ENCODE measurements around the gene GRIK1. TPM values are rescaled to one million over a fixed set of nuclear protein-coding genes. Genes with fewer than 3 reads are reported as not detected.

The GRIK1 gene
- total RNA-seq, 4 donors from 2014 or later: not detected

GRCh38 chr21:29669416-29669815, 270.4 kb downstream of the GRIK1 start:
- no peak for DNase-seq
- Histone ChIP-seq H3K4me3 (no peak overlapping the region), H3K27me3 (no peaks in the 10 kb centered on the region), H3K9me3 (peaks cover 0 to 3% of the 10 kb centered on the region in 2 donors), H3K27ac (no peak overlapping the region), H3K4me1 (no peaks in the 10 kb centered on the region), H3K36me3 (no peaks in the 10 kb centered on the region)
- 77 to 93% methylated on average over 2 of the region's 2 CpGs for WGBS, 2 donors (ENCODE audit: low coverage in 1 of 2)
- in situ Hi-C loops (cut with MboI; ENCODE audit: low pct_ligation_motif_present in 1 of 4, low pct_unique_long_range_greater_than_20kb in 1 of 4, low sequenced_read_pairs in 3 of 4) (no loop called here), intact Hi-C loops (cut with DNase I; ENCODE audit: low total_unique reads) (no loop called here)
- TF ChIP-seq EP300 (IDR thresholded peaks at IDR 0.05; ENCODE audit: low read depth): no peak

DNA sequence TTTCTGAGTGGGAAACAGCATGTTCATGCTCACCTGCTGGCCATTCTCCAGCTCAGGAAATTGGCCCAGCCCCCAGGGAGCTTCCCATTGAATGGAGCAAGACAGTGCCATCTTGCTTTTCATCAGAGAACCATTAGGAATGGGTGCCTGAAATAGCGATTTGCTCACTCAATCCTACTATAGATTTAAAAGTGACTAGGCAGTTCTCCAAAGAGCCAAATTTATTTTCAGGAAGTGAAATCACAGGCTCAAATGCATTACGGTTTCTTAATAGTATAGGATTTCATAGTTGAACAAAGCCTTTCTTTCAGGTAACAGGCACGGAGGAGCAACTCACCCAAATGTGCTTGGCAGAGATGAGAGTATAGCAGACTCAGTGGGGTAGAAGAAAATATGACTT, 272.1 kb downstream of the GRIK1 start:
- intact Hi-C loops (cut with DNase I; ENCODE audit: low total_unique reads): no loop called here
- TF ChIP-seq EP300 (IDR thresholded peaks at IDR 0.05; ENCODE audit: low read depth) (no peak), CTCF (IDR thresholded peaks at IDR 0.05) (no peak), POLR2A (IDR thresholded peaks at IDR 0.05) (no peak), POLR2AphosphoS5 (IDR thresholded peaks at IDR 0.05) (no peak)
- no peaks in the 10 kb centered on the region for H3K4me1 ChIP-seq
- 80% methylated on average over 2 to 3 of the region's 3 CpGs for WGBS, 2 donors (ENCODE audit: low coverage in 1 of 2)
- H3K27me3 ChIP-seq: no peaks in the 10 kb centered on the region
- no peaks in the 10 kb centered on the region for H3K36me3 ChIP-seq
- in situ Hi-C loops (cut with MboI; ENCODE audit: low pct_ligation_motif_present in 1 of 4, low pct_unique_long_range_greater_than_20kb in 1 of 4, low sequenced_read_pairs in 3 of 4): no loop called here
- no peak for DNase-seq
- H3K27ac ChIP-seq: no peak overlapping the region
- H3K9me3 ChIP-seq: peaks cover 0 to 3% of the 10 kb centered on the region in 2 donors
- no peak overlapping the region for H3K4me3 ChIP-seq

DNA sequence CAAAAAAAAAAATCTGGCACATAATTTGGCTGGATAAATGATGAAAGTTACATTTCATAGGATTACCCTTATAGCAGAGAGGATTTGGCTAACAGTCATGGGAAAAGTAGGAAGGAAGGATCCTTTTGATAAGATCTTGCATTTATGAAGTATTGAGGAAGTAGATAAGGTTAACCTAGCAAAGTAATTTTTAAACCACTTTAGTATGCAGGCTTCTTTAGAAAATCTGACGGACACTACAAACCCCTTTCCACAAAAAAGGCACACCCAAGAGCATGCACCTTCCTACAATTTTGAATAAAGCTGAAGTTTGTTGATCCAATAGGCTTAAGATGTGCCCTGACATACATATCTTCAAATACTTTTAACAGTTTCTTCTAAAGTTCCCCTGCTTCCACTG, 275.2 kb downstream of the GRIK1 start:
- H3K4me3 ChIP-seq: no peak overlapping the region
- in situ Hi-C loops (cut with MboI; ENCODE audit: low pct_ligation_motif_present in 1 of 4, low pct_unique_long_range_greater_than_20kb in 1 of 4, low sequenced_read_pairs in 3 of 4) (no loop called here), intact Hi-C loops (cut with DNase I; ENCODE audit: low total_unique reads) (no loop called here)
- H3K27ac ChIP-seq: no peak overlapping the region
- 50 to 54% methylated on average over 1 of the region's 1 CpG for WGBS, 2 donors (ENCODE audit: low coverage in 1 of 2)
- H3K36me3 ChIP-seq: no peaks in the 10 kb centered on the region
- no peaks in the 10 kb centered on the region for H3K4me1 ChIP-seq
- H3K27me3 ChIP-seq: no peaks in the 10 kb centered on the region
- no peak for DNase-seq
- TF ChIP-seq CTCF (IDR thresholded peaks at IDR 0.05) (no peak), EP300 (IDR thresholded peaks at IDR 0.05; ENCODE audit: low read depth) (no peak), POLR2AphosphoS5 (IDR thresholded peaks at IDR 0.05) (no peak), POLR2A (IDR thresholded peaks at IDR 0.05) (no peak)
- peaks cover 0 to 3% of the 10 kb centered on the region in 2 donors for H3K9me3 ChIP-seq

DNA sequence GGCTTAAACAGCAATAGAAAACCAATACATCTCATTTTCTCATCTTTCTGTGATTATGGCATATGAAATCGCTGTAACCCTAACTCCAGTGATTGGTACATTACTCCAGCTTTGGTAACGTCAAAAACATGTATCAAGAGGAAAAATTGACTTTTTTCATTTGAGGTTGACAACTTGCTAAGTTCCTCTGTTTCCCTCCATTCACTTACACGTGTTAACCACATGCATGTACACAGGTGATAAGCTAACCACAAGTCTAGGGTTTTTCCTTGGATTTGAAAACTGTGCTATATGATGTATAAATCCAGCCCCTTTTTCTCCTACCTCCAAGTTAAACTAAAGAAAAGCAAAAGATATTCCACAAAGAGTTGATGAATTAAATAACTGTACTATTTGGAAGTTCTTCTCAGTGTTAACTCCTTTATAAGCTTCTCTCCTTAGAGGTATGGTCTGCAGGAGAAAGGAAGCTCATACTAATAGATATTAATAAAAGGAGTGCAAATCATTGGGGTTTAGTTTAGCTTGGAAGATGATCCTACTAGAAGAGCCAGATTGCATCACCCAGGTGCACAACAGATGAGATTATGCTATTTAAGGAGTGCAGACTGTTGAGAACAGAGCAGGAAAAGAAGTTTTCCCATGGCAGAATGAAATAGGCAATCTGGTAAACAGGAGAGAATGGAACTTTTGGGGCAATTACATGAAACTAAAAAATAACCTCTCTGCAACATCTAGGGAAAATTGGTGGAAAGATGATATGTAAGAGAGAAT, 277.9 kb downstream of the GRIK1 start:
- no peak overlapping the region for H3K27ac ChIP-seq
- intact Hi-C loops (cut with DNase I; ENCODE audit: low total_unique reads): no loop called here
- no peak overlapping the region for H3K4me3 ChIP-seq
- no peaks in the 10 kb centered on the region for H3K27me3 ChIP-seq
- DNase-seq: no peak
- peaks cover 0 to 3% of the 10 kb centered on the region in 2 donors for H3K9me3 ChIP-seq
- 78 to 79% methylated on average over 3 of the region's 3 CpGs for WGBS, 2 donors (ENCODE audit: low coverage in 1 of 2)
- in situ Hi-C loops (cut with MboI; ENCODE audit: low pct_ligation_motif_present in 1 of 4, low pct_unique_long_range_greater_than_20kb in 1 of 4, low sequenced_read_pairs in 3 of 4): no loop called here
- H3K4me1 ChIP-seq: no peaks in the 10 kb centered on the region
- TF ChIP-seq EP300 (IDR thresholded peaks at IDR 0.05; ENCODE audit: low read depth) (no peak), POLR2AphosphoS5 (IDR thresholded peaks at IDR 0.05) (no peak), POLR2A (IDR thresholded peaks at IDR 0.05) (no peak), CTCF (IDR thresholded peaks at IDR 0.05) (no peak)
- H3K36me3 ChIP-seq: no peaks in the 10 kb centered on the region
